ENCODE measurements around the gene CDKL4.
A peak's percentile ranks its signal among the peaks of the same experiment; 100 is the strongest.
"Not testable (repeated sequence)": the region's sequence is repeated elsewhere in the genome, so short reads cannot be mapped to it uniquely, and the experiment has no call there.

CDKL4 gene

GRCh38 chr2:39178756-39179155 lies 65.0 kb downstream of the CDKL4 start:
- no peak for DNase-seq (ENCODE audit: low read depth)

DNA sequence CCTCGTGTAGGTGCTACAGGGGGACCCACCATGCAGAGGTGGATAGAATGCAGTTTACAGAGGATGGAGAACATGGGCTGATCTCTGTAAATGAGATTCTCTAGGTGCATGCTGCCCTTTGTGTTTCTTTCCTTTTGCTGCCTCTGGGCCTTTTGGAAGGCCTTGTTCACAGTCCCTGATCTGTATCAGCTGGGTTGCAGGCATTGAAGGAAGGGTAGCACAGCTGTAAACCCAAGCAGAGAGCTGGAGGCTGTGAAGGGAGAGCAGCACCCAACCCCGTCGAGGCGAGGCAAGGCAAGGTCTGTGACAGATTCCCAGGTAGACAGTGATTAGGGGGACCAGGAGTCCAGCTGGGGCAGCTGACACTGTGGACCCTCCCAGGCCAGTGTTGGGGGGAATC lies 66.8 kb downstream of the CDKL4 start:
- no peak for DNase-seq (ENCODE audit: low read depth)

- no peak for DNase-seq (ENCODE audit: low read depth)
Observed at GRCh38 chr2:39175026-39175812, 68.6 kb downstream of the CDKL4 start.

DNA sequence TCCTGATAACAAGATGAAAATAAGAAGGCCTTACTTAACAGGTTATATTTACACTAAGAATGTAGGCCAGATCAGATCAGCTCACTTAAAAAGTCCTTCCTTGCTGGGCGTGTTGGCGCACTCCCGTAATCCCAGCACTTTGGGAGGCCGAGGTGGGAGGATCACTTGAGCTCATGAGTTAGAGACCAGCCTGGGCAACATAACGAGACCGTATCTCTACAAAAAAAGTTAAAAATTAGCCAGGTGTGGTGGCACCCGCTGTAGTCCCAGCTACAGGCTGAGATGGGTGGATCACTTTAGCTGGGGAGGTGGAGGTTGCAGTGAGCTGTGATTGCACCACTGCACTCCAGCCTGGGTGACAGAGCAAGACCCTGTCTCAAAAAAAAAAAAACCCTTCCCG lies 69.7 kb downstream of the CDKL4 start:
- no peak for DNase-seq (ENCODE audit: low read depth)

DNA sequence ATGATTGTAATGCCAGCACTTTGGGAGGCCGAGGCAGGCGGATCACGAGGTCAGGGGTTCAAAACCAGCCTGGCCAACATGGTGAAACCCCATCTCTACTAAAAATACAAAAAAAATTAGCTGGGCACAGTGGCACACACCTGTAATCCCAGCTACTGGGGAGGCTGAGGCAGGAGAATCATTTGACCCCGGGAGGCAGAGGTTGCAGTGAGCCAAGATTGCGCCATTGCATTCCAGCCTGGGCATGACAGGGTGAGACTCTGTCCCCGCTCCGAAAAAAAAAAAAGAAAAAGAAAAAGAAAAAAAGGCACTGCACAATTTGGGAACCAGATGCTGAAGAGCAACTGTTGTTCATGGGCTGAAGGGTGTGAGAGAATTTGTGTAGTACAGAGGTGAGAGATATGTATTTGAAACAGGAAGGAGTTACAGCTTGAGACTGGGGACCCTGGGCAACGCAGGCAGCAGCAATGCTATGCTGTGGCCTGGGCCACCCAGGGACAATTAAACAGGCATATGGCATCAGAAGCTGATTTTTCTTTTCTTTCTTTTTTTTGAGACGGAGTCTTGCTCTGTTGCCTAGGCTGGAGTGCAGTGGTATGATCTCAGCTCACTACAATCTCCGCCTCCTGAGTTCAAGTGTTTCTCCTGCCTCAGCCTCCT lies 71.6 kb downstream of the CDKL4 start:
- not testable (repeated sequence) for DNase-seq (ENCODE audit: low read depth)

DNA sequence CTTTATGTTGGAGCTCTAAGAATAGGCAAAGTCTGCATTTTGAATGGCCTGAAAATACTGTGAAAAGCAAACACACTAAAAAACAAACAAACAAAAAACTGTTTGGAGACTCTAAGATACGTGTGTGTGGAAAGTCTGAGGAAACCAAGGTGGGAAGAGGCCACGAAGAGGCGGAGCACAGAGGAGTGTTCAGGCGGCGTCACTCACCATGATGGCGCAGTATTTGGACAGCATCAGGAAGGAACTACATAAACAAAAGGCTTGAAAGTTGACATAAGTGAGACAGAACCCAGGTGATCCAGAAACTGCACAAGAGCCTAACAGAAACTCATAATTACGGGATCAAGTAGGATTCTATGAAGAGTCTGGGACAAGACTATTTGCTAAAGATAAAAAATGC lies 72.1 kb downstream of the CDKL4 start:
- DNase-seq (ENCODE audit: low read depth) = no peak

GRCh38 chr2:39164089-39164488 lies 79.7 kb downstream of the CDKL4 start:
- no peak for DNase-seq (ENCODE audit: low read depth)

DNA sequence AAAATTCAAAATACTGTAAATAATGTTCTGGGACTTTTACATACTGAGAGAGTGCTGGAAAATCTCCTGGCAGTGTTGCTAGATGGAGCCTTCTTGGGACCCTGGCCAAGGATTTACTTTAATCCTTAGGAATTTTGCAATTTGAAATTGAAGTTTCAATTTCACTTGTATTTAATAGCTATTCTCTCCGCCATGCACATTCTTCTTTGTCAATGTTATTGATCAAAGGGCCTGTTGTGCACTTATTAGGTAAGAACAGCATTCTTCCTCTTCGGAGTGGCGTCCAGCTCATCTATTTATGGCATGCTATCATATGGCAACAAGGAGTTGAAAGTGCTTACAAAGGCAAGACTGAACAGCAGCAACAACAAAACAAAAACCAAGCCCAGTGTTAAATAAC lies 82.8 kb downstream of the CDKL4 start:
- DNase-seq (ENCODE audit: low read depth) = no peak

- DNase-seq (ENCODE audit: low read depth) = no peak
Observed at GRCh38 chr2:39159283-39159682, 84.5 kb downstream of the CDKL4 start.

DNA sequence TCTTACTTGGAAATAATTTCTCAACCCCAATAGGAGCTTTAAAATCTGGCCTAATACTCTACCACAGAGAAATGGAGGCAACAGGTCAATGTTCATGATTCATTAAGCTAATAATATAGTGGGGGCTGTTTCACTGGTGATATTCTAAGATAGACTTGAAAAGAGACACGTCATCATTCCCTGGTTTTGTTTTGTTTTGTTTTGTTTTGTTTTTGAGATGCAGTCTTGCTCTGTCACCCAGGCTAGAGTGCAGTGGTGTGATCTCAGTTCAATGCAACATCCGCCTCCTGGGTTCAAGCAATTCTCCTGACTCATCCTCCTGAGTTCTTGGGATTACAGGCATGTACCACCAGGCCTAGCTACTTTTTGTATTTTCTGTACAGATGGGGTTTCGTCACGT lies 85.4 kb downstream of the CDKL4 start:
- DNase-seq (ENCODE audit: low read depth) = no peak

- no peak for DNase-seq (ENCODE audit: low read depth)
Observed at GRCh38 chr2:39156846-39157245, 86.9 kb downstream of the CDKL4 start.

DNA sequence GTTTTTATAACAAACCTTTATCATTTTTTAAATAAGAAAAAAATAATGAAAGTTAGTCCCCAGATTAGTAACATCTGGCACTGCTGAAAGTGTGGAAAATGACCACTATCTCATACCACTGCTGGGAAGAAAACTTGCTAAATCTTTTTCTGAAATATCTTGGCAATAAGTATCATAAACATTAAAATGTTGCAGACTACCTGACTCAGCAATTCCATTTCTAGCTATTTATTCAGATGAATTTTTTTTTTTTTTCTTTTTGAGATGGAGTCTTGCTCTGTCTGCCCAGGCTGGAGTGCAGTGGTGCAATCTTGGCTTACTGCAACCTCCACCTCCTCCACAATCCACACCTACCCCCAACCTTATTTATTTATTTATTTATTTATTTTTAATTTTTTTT lies 87.7 kb downstream of the CDKL4 start:
- DNase-seq (ENCODE audit: low read depth) = no peak

GRCh38 chr2:39155573-39155972 lies 88.2 kb downstream of the CDKL4 start:
- DNase-seq (ENCODE audit: low read depth) = not testable (repeated sequence)

- DNase-seq (ENCODE audit: low read depth) = no peak
Observed at GRCh38 chr2:39154944-39155343, 88.8 kb downstream of the CDKL4 start.

GRCh38 chr2:39153312-39153711 lies 90.5 kb downstream of the CDKL4 start:
- DNase-seq (ENCODE audit: low read depth) = no peak

DNA sequence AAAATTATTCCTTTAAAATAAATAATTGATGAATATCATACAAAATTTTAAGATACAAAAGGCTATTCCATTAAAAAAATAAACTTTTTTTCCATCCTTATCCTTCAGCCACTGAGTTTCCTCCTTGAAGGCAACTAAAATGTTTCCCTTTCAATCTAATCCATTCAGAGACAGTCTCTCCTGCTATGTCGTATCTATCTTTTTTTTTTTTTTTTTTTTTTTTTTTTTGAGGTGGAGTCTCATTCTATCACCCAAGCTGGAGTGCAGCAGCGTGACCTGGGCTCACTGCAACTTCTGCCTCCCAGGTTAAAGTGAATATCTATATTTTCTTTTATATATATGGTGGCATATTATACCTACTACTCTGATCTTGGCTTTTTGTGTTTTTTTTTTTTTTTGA lies 91.3 kb downstream of the CDKL4 start:
- no peak for DNase-seq (ENCODE audit: low read depth)

DNA sequence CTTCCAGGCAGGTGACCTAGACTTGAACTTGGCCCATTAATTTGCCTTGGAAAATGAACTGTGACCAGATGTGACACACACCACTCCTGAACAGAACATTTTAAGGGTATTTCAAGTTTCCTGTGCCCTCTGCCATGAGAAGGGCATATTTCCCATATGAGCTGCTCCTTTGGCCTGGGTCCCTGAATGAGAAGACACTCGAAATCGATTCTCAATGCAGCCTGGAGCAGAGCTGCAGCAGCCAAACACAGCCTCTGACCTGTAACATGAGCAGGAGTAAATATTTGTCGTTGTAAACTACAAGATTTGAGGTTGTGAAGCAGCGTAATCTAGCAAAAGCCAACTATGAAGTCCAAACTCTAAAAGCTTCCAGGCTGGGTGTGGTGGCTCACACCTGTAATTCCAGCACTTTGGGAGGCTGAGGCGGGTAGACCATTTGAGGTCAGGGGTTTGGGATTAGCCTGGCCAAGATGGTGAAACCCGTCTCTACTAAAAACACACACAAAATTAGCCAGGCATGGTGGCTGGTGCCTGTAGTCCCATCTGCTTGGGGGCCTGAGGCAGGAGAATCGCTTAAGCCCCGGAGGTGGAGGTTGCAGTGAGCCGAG lies 92.8 kb downstream of the CDKL4 start:
- no peak for DNase-seq (ENCODE audit: low read depth)

- DNase-seq (ENCODE audit: low read depth) = peak; percentile 81
Observed at GRCh38 chr2:39150102-39150562, 93.6 kb downstream of the CDKL4 start.

DNA sequence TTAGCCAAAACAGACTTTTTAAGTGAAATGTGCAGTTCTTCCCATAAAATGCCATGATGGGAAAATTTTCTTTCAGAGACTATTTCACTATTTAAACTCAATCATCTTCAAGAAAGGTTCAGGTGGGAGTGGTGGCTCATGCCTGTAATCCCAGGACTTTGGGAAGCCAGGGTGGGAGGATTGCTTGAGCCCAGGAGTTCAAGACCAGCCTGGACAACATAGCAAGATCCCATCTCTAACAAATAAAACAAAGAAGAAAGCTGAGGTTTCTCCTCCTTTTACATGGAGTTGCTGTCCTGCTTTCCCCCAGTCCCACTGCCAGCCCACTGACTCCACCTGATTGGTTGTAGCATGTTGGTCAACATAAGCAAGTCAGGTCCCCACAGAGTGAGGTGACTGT lies 97.1 kb downstream of the CDKL4 start:
- DNase-seq (ENCODE audit: low read depth) = no peak

DNA sequence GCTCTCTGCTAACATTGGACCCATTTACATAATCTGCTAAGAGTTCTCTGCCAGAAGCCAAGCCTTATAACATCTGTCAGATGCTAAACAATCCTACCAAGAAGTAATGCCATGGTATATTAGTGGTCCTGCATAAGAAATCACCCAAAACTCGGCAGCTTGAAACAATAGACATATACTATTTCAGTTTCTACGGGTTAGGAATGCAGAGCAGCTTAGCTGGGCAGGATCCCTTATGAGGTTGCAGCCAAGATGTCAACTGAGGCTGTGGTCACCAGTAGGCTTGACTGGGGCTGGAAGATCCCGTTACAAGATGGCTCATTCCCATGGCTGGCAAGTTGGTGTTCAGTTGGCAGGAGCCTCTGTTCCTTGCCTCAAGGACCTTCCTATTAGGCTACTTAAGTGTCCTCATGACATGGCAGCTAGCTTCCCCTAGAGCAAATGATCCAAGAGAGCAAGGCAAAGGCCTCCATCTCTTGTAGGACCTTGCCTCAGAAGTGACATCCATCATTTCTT lies 97.8 kb downstream of the CDKL4 start:
- DNase-seq (ENCODE audit: low read depth) = no peak

DNA sequence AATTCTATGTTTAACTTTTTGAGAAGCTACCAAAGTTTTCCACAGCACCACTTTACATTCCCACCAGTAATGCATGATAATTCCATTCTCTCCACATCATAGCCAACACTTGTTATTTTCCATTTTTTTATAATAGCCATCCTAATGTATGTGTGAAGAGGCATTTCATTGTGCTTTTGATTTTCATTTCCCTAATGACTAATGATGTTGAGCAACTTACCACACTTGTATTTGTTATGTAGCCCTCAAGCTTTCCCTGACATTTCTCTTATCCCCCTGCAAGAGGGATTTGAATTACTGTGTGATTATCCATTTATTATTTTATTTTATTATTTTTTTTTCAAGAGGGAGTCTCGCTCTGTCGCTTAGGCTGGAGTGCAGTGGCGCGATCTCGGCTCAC lies 99.4 kb downstream of the CDKL4 start:
- DNase-seq (ENCODE audit: low read depth) = no peak

DNA sequence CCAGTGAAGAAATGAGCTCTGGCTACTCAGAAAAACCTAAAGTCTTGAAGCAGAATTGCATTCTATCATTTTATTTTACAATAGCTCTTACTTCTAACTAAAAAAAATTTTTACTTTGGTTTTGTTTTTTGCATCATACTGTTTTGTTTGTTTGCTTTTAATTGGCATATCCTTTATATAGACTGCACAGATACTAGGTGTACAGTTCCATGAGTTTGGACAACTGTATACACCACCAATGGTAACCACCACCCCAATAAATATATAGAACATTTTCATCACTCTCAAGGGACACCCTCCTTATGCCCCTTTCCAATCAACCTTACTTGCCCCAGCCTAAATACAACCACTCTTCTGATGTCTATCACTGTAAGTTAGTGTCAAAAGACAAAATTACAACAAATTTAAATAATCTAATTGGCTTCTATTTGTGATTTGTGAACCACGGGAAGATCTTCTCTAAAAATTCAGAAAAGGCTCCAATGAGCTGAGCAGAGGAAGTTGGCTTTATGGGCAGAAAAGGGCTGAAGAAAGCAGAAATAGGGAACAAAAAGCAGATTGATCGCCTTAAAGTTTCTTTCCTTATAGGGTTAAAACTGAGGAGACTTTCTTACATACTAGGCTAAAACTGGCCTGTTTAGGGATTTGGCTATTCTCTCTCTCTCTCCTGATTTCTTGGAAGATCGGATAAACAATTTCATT lies 100.7 kb downstream of the CDKL4 start:
- no peak for DNase-seq (ENCODE audit: low read depth)

All from CMK (cell line).